B cell (primary cell): Measurements from ENCODE around the gene TMPRSS5. TPM values are rescaled to one million over a fixed set of nuclear protein-coding genes. Genes with fewer than 3 reads are reported as not detected.
"Not testable (repeated sequence)": the region's sequence is repeated elsewhere in the genome, so short reads cannot be mapped to it uniquely, and the experiment has no call there.

Experiments
- ATAC-seq: fragments of 200-7000 bp; cut with Tn5 transposase; one replicate; pipeline ENCODE4 v1.10.0; 2021; ENCODE audit warnings: low read depth, mild to moderate bottlenecking, moderate number of reproducible peaks, moderate library complexity
- CTCF ChIA-PET: fragments of 350-600 bp; sonication (Branson Sonifier 250); formaldehyde crosslinking; loops from one replicate; lab custom pipeline; 2021; ENCODE audit warnings: antibody characterized with exemption, inconsistent platforms; lab: Charles Lee
- POLR2A ChIA-PET: fragments of 350-600 bp; sonication (Branson Sonifier 250); formaldehyde crosslinking; loops from one replicate; lab custom pipeline; 2021; ENCODE audit warnings: antibody characterized with exemption; lab: Charles Lee
- DNase-seq: peaks from one replicate; pipeline ENCODE4 v3.0.0; 2013
- H2AFZ ChIP-seq: 2 replicates; pipeline ENCODE4 v1.6.1; 2012; ENCODE audit warnings: mild to moderate bottlenecking, low read depth, low read length; ENCODE audit not compliant: insufficient read depth, poor library complexity, severe bottlenecking
- H3K27ac ChIP-seq, 2 donors: 1 replicate in 1 of 2; 2 replicates in 1 of 2; pipeline ENCODE4 v1.5.1; 2012 to 2013; ENCODE audit warnings: low read length in 2 of 2, mild to moderate bottlenecking in 2 of 2, moderate library complexity in 1 of 2
- H3K27me3 ChIP-seq, 4 experiments: fragments of 200-600 bp in 1 of 4; sonication (generic) in 1 of 4; replicated peaks in 1 of 4; 1 replicate in 2 of 4; 2 replicates in 2 of 4; pipeline versions ENCODE4 v1.6.1 to v1.7.0; 2013 to 2016; ENCODE audit warnings: low read length in 3 of 4, mild to moderate bottlenecking in 2 of 4, mixed read lengths in 1 of 4, moderate library complexity in 1 of 4; ENCODE audit not compliant: insufficient read depth in 4 of 4, control insufficient read depth in 3 of 4; ENCODE audit errors: control extremely low read depth in 1 of 4
- H3K36me3 ChIP-seq, 2 experiments: replicated peaks in 1 of 2; 1 replicate in 1 of 2; 2 replicates in 1 of 2; pipeline versions ENCODE4 v1.6.1 to v1.7.1; 2013; ENCODE audit warnings: low read length in 1 of 2; ENCODE audit not compliant: insufficient read depth in 2 of 2, control insufficient read depth in 1 of 2; ENCODE audit errors: control extremely low read depth in 1 of 2, extremely low read depth in 1 of 2
- H3K4me1 ChIP-seq, 2 donors: fragments of 200-600 bp in 1 of 2; sonication (generic) in 1 of 2; 1 replicate in 1 of 2; 2 replicates in 1 of 2; pipeline versions ENCODE4 v1.5.1 to v1.6.1; 2013 to 2017; ENCODE audit warnings: low read length in 2 of 2; ENCODE audit not compliant: control insufficient read depth in 2 of 2, insufficient read depth in 2 of 2
- H3K4me2 ChIP-seq: replicated peaks from 2 replicates; pipeline ENCODE3; 2012; ENCODE audit warnings: mild to moderate bottlenecking, low read depth, low read length; ENCODE audit not compliant: poor library complexity, severe bottlenecking
- H3K4me3 ChIP-seq, 5 experiments: fragments of 200-600 bp in 1 of 5; sonication (generic) in 1 of 5; 1 replicate in 3 of 5; 2 replicates in 2 of 5; pipeline versions ENCODE4 v1.5.1 to v1.7.0; 2011 to 2016; ENCODE audit warnings: low read length in 4 of 5, mild to moderate bottlenecking in 4 of 5, low read depth in 2 of 5, control low read depth in 1 of 5, moderate library complexity in 1 of 5; ENCODE audit not compliant: insufficient read depth in 1 of 5; ENCODE audit errors: control extremely low read depth in 1 of 5, extremely low read depth in 1 of 5
- H3K79me2 ChIP-seq: fragments of 200-600 bp; sonication (generic); one replicate; pipeline ENCODE4 v1.6.0; 2016; ENCODE audit warnings: low read length; ENCODE audit not compliant: control insufficient read depth, insufficient read depth
- H3K9ac ChIP-seq: fragments of 200-600 bp; sonication (generic); 2 replicates; pipeline ENCODE4 v1.6.1; 2017; ENCODE audit warnings: mild to moderate bottlenecking, low read length, moderate library complexity
- H3K9me3 ChIP-seq, 3 donors: one replicate each; pipeline versions ENCODE4 v1.6.1 to v1.7.1; 2013; ENCODE audit warnings: low read length in 2 of 3; ENCODE audit not compliant: control insufficient read depth in 2 of 3, insufficient read depth in 1 of 3; ENCODE audit errors: control extremely low read depth in 1 of 3
- H4K20me1 ChIP-seq: 2 replicates; pipeline ENCODE4 v1.6.0; 2012; ENCODE audit warnings: mild to moderate bottlenecking, low read length; ENCODE audit not compliant: insufficient read depth, control insufficient read depth, poor library complexity, severe bottlenecking
- H3K27ac Mint-ChIP-seq: one replicate; pipeline ENCODE4 v1.8.0; 2021; ENCODE audit warnings: mixed read lengths
- H3K27me3 Mint-ChIP-seq: one replicate; pipeline ENCODE4 v1.8.0; 2021; ENCODE audit warnings: mixed read lengths
- H3K4me1 Mint-ChIP-seq: one replicate; pipeline ENCODE4 v1.8.0; 2021; ENCODE audit warnings: mixed read lengths
- H3K4me3 Mint-ChIP-seq: one replicate; pipeline ENCODE4 v1.8.0; 2021; ENCODE audit warnings: mixed read lengths
- H3K9me3 Mint-ChIP-seq: one replicate; pipeline ENCODE4 v1.8.0; 2022; ENCODE audit warnings: mixed read lengths; ENCODE audit not compliant: insufficient read depth
- CTCF ChIP-seq: fragments of 200-600 bp; IDR thresholded peaks from one replicate; pipeline ENCODE4 v1.8.0; 2022; ENCODE audit warnings: antibody characterized with exemption, mild to moderate bottlenecking
- EZH2 ChIP-seq: IDR thresholded peaks from 2 replicates; pipeline ENCODE4 v1.6.1; 2012; ENCODE audit warnings: borderline replicate concordance, low read depth, mild to moderate bottlenecking, moderate library complexity, low read length; ENCODE audit not compliant: insufficient read depth, poor library complexity, severe bottlenecking
- WGBS: methylation state at CpG from one replicate; pipeline ENCODE4 v1.1.5; 2013; ENCODE audit warnings: missing lambda C conversion rate; ENCODE audit not compliant: insufficient coverage; 5-methylcytosine and 5-hydroxymethylcytosine counted together
- intact Hi-C: fragments of 100-400 bp; cut with micrococcal nuclease; formaldehyde crosslinking; loops from one replicate; pipeline ENCODE4 v1.10.0; 2022
- polyA plus RNA-seq: library from polyadenylated mRNA; depleted of rRNA; stranded (reverse); fragments of >200 nt; gene quantifications from 2 replicates; pipeline ENCODE4 v1.2.3, GENCODE V29; 2012
- total RNA-seq, 2 donors: library from RNA; stranded (reverse); fragments of 120-200 nt in 1 of 2; gene quantifications; 1 replicate in 1 of 2; 2 replicates in 1 of 2; pipeline versions ENCODE4 v1.2.3 to v1.2.4, GENCODE V29; 2013 to 2022

TMPRSS5 gene
- total and polyA plus RNA-seq, 2 donors (not counting 1 experiment from before 2014, with no cell fraction given), result 0.74 to 0.86 TPM

GRCh38 chr11:113710989-113711388 is 4.9 kb upstream of the TMPRSS5 start:
- Histone ChIP-seq H2AFZ (no peak overlapping the region), H3K9ac (no peak overlapping the region), H3K27ac (no peak overlapping the region), H3K36me3 (no peaks in the 10 kb centered on the region), H3K4me3 (no peak overlapping the region), H3K9me3 (peaks cover 0 to 13% (median 8%) of the 10 kb centered on the region in 3 donors), H3K4me2 (no peak overlapping the region), H3K79me2 (no peaks in the 10 kb centered on the region), H4K20me1 (no peaks in the 10 kb centered on the region), H3K27me3 (no peaks in the 10 kb centered on the region), H3K4me1 (no peaks in the 10 kb centered on the region)
- intact Hi-C loops, result no loop called here
- Mint-ChIP-seq H3K27ac (no peak overlapping the region), H3K27me3 (no peaks in the 10 kb centered on the region), H3K4me1 (no peaks in the 10 kb centered on the region), H3K4me3 (no peak overlapping the region), H3K9me3 (peaks cover 13% of the 10 kb centered on the region)
- WGBS, result no CpG with 5 or more reads among the region's 1 CpG
- ATAC-seq, result no peak
- ChIA-PET CTCF (interaction anchor here (1.2 kb wide), 1 partner anchor 29 kb away, joined by 3 read pairs; no protein-coding TSS in a partner anchor), POLR2A (no interaction called here)
- no peak for TF ChIP-seq EZH2
- TF ChIP-seq CTCF, result no peak
- no peak for DNase-seq

- intact Hi-C loops, H3K4me3 ChIP-seq, DNase-seq, H3K27ac ChIP-seq, ATAC-seq, POLR2A ChIA-PET, H3K27ac Mint-ChIP-seq, H3K4me2 ChIP-seq, H3K27me3 ChIP-seq, CTCF ChIA-PET, H3K9ac ChIP-seq, H2AFZ ChIP-seq, H4K20me1 ChIP-seq, H3K4me1 Mint-ChIP-seq, H3K27me3 Mint-ChIP-seq, H3K36me3 ChIP-seq, H3K4me3 Mint-ChIP-seq, H3K79me2 ChIP-seq, H3K4me1 ChIP-seq: not testable (repeated sequence)
- peaks cover 0 to 16% (median 4%) of the 10 kb centered on the region in 3 donors for H3K9me3 ChIP-seq
- peaks cover 26% of the 10 kb centered on the region for H3K9me3 Mint-ChIP-seq
- WGBS, result no CpG with 5 or more reads among the region's 1 CpG
Observed at GRCh38 chr11:113703551-113703950, 2.6 kb downstream of the TMPRSS5 start.
